PC-3 (cell line): ENCODE measurements around the gene ANKRD9. TPM values are rescaled to one million over a fixed set of nuclear protein-coding genes. Genes with fewer than 3 reads are reported as not detected.

ENCODE experiments used
- ATAC-seq: fragments of 200-7000 bp; cut with Tn5 transposase; 2 replicates; pipeline ENCODE4 v1.9.1; 2020; ENCODE audit warnings: mild to moderate bottlenecking, moderate library complexity
- BruUV-seq: library from RNA; stranded (reverse); fragments of 400-500 nt; replicated peaks from 2 replicates; lab custom pipeline; 2021; lab: Mats Ljungman, UMichigan
- CTCF ChIA-PET: fragments of 300-600 bp; sonication (Branson Sonifier 250); formaldehyde crosslinking; loops from one replicate; lab custom pipeline; 2022; ENCODE audit warnings: antibody characterized with exemption; lab: Charles Lee
- POLR2A ChIA-PET: fragments of 300-600 bp; sonication (Branson Sonifier 250); formaldehyde crosslinking; loops from one replicate; lab custom pipeline; 2022; ENCODE audit warnings: antibody characterized with exemption; ENCODE audit not compliant: unreplicated experiment; lab: Charles Lee
- DNase-seq: peaks from one replicate; pipeline ENCODE4 v3.0.0-alpha.2; 2015
- H2AFZ ChIP-seq: fragments of 300-600 bp; sonication (generic); 2 replicates; pipeline ENCODE4 v1.6.0; 2016; ENCODE audit warnings: antibody characterized with exemption, low read length
- H3F3A ChIP-seq: fragments of 300-600 bp; sonication (generic); one replicate; pipeline ENCODE4 v1.6.0; 2017; ENCODE audit warnings: antibody characterized with exemption, low read length, control low read depth, mild to moderate bottlenecking; ENCODE audit not compliant: unreplicated experiment
- H3K27ac ChIP-seq: fragments of 300-600 bp; sonication (generic); 2 replicates; pipeline ENCODE4 v1.5.1; 2016; ENCODE audit warnings: mild to moderate bottlenecking, low read length
- H3K27me3 ChIP-seq: fragments of 300-600 bp; sonication (generic); 2 replicates; pipeline ENCODE4 v1.6.1; 2016; ENCODE audit warnings: low read length, mixed read lengths
- H3K36me3 ChIP-seq: fragments of 300-600 bp; sonication (generic); 2 replicates; pipeline ENCODE4 v1.6.1; 2016; ENCODE audit warnings: low read depth, mixed run types, low read length, mixed read lengths
- H3K4me1 ChIP-seq: fragments of 300-600 bp; sonication (generic); 2 replicates; pipeline ENCODE4 v1.5.1; 2016; ENCODE audit warnings: low read length; ENCODE audit not compliant: insufficient read depth
- H3K4me2 ChIP-seq: fragments of 300-600 bp; sonication (generic); 2 replicates; pipeline ENCODE4 v1.6.0; 2016; ENCODE audit warnings: low read length
- H3K4me3 ChIP-seq: fragments of 300-600 bp; sonication (generic); 2 replicates; pipeline ENCODE4 v1.5.1; 2016; ENCODE audit warnings: mild to moderate bottlenecking, low read length, mixed read lengths
- H3K79me2 ChIP-seq: fragments of 300-600 bp; sonication (generic); 2 replicates; pipeline ENCODE4 v1.6.1; 2017; ENCODE audit warnings: low read length, mixed read lengths
- H3K9ac ChIP-seq: fragments of 300-600 bp; sonication (generic); 2 replicates; pipeline ENCODE4 v1.6.0; 2016; ENCODE audit warnings: mild to moderate bottlenecking, low read length
- H3K9me2 ChIP-seq: fragments of 300-600 bp; sonication (generic); replicated peaks from 2 replicates; pipeline ENCODE4 v1.6.1; 2016; ENCODE audit warnings: mixed run types, low read length, mixed read lengths
- H3K9me3 ChIP-seq: fragments of 300-600 bp; sonication (generic); 2 replicates; pipeline ENCODE4 v1.6.1; 2016; ENCODE audit warnings: low read length, mixed read lengths
- H4K20me1 ChIP-seq: fragments of 300-600 bp; sonication (generic); 2 replicates; pipeline ENCODE4 v1.6.1; 2016; ENCODE audit warnings: low read length, mixed read lengths
- EZH2 ChIP-seq: fragments of 300-600 bp; sonication (generic); IDR thresholded peaks from one replicate; pipeline ENCODE4 v1.6.1; 2017; ENCODE audit warnings: antibody characterized with exemption, mild to moderate bottlenecking, low read length; ENCODE audit not compliant: unreplicated experiment
- EZH2phosphoT487 ChIP-seq: fragments of 300-600 bp; sonication (generic); IDR thresholded peaks from 2 replicates; pipeline ENCODE4 v1.6.1; 2018; ENCODE audit warnings: mild to moderate bottlenecking, antibody characterized with exemption, low read length, borderline replicate concordance
- intact Hi-C: fragments of 100-400 bp; cut with micrococcal nuclease; formaldehyde crosslinking; loops from 2 replicates; pipeline ENCODE4 v1.9.0; 2023
- total RNA-seq: library from RNA; depleted of rRNA; stranded (reverse); fragments of >200 nt; gene quantifications from 2 replicates; pipeline ENCODE4 v1.2.3, GENCODE V29; 2014
- TF ChIP-seq, protein P1 (sequence below): fragments of 300-600 bp; sonication (generic); conservative IDR thresholded peaks from 2 replicates; pipeline ENCODE4 v1.5.1; 2017; ENCODE audit warnings: antibody characterized with exemption, low read depth, mild to moderate bottlenecking, low read length

Gene ANKRD9
- total RNA-seq, 1 experiment from 2014 or later: 52.6 TPM

DNA sequence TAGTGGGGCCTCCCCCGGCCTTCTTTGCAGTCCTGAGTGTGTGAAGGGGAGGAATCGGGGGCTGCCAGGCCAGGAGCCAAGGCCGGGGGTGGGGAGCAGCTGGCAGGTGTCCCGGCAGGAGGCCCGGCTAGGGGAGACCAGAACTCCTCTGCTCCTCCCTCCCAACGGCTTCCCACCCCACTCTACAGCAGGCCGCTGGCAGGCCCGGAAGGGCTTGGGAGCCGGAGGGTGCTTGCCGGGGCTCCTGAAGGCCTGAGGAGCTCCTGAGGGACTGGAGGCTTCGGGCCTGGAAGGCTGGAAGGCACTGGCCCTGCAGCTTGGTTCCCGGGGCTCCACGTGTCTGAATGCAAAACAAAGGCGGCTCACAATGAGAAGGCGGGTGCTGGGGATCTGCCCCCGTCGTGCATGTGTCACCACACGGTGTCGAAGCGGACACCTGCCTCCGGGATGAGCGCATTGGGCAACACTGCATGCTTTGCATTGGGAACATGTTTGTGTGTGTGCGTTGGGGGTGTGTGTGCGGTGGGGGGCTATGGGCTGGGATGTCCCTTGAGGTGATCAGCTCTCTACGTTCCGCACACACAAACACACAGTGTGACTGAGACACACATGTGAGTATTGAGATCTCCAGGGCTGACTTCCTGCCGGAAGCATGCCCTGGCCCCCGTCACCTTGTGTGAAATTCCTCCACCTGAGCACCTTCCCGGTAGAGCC lies 30.9 kb upstream of the ANKRD9 start:
- H3K27me3 ChIP-seq: no peaks in the 10 kb centered on the region
- H3K9me3 ChIP-seq: no peaks in the 10 kb centered on the region
- intact Hi-C loops: no loop called here
- H3K27ac ChIP-seq: no peak overlapping the region
- H3K79me2 ChIP-seq: no peaks in the 10 kb centered on the region
- ATAC-seq: no peak
- ChIA-PET POLR2A (no interaction called here), CTCF (no interaction called here)
- no peak for TF ChIP-seq EZH2phosphoT487
- TF ChIP-seq EZH2: no peak
- TF ChIP-seq, protein P1, sequence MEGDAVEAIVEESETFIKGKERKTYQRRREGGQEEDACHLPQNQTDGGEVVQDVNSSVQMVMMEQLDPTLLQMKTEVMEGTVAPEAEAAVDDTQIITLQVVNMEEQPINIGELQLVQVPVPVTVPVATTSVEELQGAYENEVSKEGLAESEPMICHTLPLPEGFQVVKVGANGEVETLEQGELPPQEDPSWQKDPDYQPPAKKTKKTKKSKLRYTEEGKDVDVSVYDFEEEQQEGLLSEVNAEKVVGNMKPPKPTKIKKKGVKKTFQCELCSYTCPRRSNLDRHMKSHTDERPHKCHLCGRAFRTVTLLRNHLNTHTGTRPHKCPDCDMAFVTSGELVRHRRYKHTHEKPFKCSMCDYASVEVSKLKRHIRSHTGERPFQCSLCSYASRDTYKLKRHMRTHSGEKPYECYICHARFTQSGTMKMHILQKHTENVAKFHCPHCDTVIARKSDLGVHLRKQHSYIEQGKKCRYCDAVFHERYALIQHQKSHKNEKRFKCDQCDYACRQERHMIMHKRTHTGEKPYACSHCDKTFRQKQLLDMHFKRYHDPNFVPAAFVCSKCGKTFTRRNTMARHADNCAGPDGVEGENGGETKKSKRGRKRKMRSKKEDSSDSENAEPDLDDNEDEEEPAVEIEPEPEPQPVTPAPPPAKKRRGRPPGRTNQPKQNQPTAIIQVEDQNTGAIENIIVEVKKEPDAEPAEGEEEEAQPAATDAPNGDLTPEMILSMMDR: no peak
- no peaks in the 10 kb centered on the region for H3K9me2 ChIP-seq
- no peak overlapping the region for H3K4me3 ChIP-seq
- H3K4me2 ChIP-seq: no peak overlapping the region
- DNase-seq: no peak
- peaks cover 6% of the 10 kb centered on the region for H3K4me1 ChIP-seq
- no peaks in the 10 kb centered on the region for H3F3A ChIP-seq
- H3K9ac ChIP-seq: no peak overlapping the region
- H2AFZ ChIP-seq: no peak overlapping the region
- BruUV-seq: no TSS peak
- no peaks in the 10 kb centered on the region for H3K36me3 ChIP-seq
- no peaks in the 10 kb centered on the region for H4K20me1 ChIP-seq

- H2AFZ ChIP-seq: no peak overlapping the region
- H3K36me3 ChIP-seq: no peaks in the 10 kb centered on the region
- H3K9me2 ChIP-seq: no peaks in the 10 kb centered on the region
- H3K4me2 ChIP-seq: no peak overlapping the region
- DNase-seq (no peak), ATAC-seq (no peak)
- no peak for TF ChIP-seq EZH2
- no TSS peak for BruUV-seq
- ChIA-PET POLR2A (no interaction called here), CTCF (no interaction called here)
- no peaks in the 10 kb centered on the region for H3K27me3 ChIP-seq
- no peak overlapping the region for H3K9ac ChIP-seq
- peaks cover 6% of the 10 kb centered on the region for H3K4me1 ChIP-seq
- no peaks in the 10 kb centered on the region for H3K79me2 ChIP-seq
- H3K9me3 ChIP-seq: no peaks in the 10 kb centered on the region
- intact Hi-C loops: no loop called here
- no peak overlapping the region for H3K27ac ChIP-seq
- no peak overlapping the region for H3K4me3 ChIP-seq
- no peaks in the 10 kb centered on the region for H4K20me1 ChIP-seq
- H3F3A ChIP-seq: no peaks in the 10 kb centered on the region
These were observed 30.2 kb upstream of the ANKRD9 start for GRCh38 chr14:102539544-102540314.

- ATAC-seq (no peak), DNase-seq (no peak)
- Histone ChIP-seq H3K4me1 (peaks cover under 1% of the 10 kb centered on the region; the same call in 1 of the 2 replicates), H2AFZ (no peak overlapping the region), H3K79me2 (no peaks in the 10 kb centered on the region), H3K9me3 (no peaks in the 10 kb centered on the region), H3K9ac (no peak overlapping the region), H3F3A (no peaks in the 10 kb centered on the region), H3K27ac (no peak overlapping the region), H3K27me3 (no peaks in the 10 kb centered on the region), H3K4me2 (no peak overlapping the region), H3K9me2 (no peaks in the 10 kb centered on the region), H4K20me1 (no peaks in the 10 kb centered on the region), H3K36me3 (no peaks in the 10 kb centered on the region), H3K4me3 (no peak overlapping the region)
- ChIA-PET CTCF (no interaction called here), POLR2A (no interaction called here)
- intact Hi-C loops: no loop called here
- TF ChIP-seq EZH2phosphoT487: no peak
- TF ChIP-seq EZH2: no peak
- TF ChIP-seq, protein P1: no peak
- no TSS peak for BruUV-seq
These were observed 29.3 kb upstream of the ANKRD9 start for GRCh38 chr14:102538602-102539543.
